ENCODE measurements around the gene PLXNA4.

GRCh38 chr7:132364226-132364625, 212.0 kb downstream of the PLXNA4 start:
- TF ChIP-seq, protein P1, sequence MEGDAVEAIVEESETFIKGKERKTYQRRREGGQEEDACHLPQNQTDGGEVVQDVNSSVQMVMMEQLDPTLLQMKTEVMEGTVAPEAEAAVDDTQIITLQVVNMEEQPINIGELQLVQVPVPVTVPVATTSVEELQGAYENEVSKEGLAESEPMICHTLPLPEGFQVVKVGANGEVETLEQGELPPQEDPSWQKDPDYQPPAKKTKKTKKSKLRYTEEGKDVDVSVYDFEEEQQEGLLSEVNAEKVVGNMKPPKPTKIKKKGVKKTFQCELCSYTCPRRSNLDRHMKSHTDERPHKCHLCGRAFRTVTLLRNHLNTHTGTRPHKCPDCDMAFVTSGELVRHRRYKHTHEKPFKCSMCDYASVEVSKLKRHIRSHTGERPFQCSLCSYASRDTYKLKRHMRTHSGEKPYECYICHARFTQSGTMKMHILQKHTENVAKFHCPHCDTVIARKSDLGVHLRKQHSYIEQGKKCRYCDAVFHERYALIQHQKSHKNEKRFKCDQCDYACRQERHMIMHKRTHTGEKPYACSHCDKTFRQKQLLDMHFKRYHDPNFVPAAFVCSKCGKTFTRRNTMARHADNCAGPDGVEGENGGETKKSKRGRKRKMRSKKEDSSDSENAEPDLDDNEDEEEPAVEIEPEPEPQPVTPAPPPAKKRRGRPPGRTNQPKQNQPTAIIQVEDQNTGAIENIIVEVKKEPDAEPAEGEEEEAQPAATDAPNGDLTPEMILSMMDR (IDR thresholded peaks at IDR 0.05; ENCODE audit: insufficient read depth, low read length, poor library complexity, severe bottlenecking), result no peak
- no peak for TF ChIP-seq EZH2phosphoT487 (conservative IDR thresholded peaks at IDR 0.05; ENCODE audit: low read length)
